ENCODE results near the gene GPC1.

The GPC1 gene

GRCh38 chr2:240514631-240515030 is 79.2 kb downstream of the GPC1 start:
- DNase-seq (ENCODE audit: low spot score): no peak

GRCh38 chr2:240517342-240517741 is 81.9 kb downstream of the GPC1 start:
- DNase-seq (ENCODE audit: low spot score): no peak
